HG02678 (cell line): ENCODE results near the gene DIRAS2.

ENCODE experiments used
- ATAC-seq: cut with Tn5 transposase; IDR thresholded peaks from one replicate; pipeline ENCODE4 v1.9.1; 2021; ENCODE audit warnings: mild to moderate bottlenecking, moderate library complexity; ENCODE audit not compliant: unreplicated experiment

The DIRAS2 gene

GRCh38 chr9:90613502-90613901 is 29.1 kb downstream of the DIRAS2 start:
- ATAC-seq = no peak

DNA sequence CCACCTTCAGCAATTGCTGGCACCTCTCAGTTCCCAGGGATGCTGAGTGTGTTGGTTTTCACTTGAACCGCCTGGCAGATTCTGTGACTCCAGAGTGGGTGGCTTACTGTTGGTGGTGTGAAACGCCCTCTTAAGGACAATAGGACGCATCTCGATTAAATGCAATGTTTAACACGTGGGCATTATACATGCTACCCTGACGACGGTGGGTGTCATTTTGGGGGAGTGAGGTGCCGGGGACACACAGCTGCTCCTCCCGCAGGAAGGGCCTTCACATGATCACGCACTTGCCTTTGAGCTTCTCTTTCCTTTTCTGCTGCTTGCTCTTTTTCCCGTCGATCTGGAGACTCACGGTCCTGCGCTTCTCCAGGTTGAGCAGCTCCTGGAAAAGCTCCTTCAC is 29.7 kb downstream of the DIRAS2 start:
- no peak for ATAC-seq

GRCh38 chr9:90611568-90611967 is 31.1 kb downstream of the DIRAS2 start:
- no peak for ATAC-seq

GRCh38 chr9:90611121-90611520 is 31.5 kb downstream of the DIRAS2 start:
- ATAC-seq = no peak

GRCh38 chr9:90607701-90608516 is 34.7 kb downstream of the DIRAS2 start:
- no peak for ATAC-seq

GRCh38 chr9:90600029-90600428 is 42.6 kb downstream of the DIRAS2 start:
- no peak for ATAC-seq

DNA sequence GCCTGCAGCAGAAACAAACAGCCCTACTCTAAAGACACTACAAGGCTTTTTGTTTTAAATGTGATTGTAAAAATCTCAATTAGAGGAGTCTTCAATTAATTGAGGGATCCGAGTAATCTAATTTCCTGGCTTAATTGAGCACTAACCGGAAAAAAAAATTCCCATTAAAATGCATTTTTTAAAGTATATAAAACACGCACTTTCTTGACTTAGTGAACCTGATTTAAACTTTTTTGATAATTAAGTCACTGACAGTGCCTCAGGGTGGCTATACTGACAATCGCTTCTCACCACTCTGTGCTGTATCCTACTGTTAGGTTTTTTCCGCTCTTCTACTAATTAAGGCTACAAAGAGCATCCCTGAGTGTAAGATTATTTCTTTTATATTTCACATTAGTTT is 44.4 kb downstream of the DIRAS2 start:
- no peak for ATAC-seq

DNA sequence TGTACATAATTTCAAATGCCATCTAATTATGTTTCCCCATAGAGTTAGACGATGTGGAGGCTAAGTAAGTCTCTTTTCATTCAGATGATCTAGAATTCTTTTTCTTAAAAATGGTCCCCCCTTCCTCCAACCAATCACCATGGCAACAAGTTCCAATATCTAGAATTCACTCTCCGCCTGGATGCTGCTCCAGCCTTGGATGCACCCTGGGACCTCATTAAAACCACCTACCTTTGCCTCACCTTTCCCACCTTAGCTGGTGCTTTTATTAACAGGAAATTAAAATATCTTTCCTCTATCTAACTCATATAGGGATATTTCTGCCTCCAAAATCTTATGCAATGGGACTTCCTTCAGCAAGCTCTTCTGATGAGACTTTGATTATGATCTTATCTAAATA is 49.0 kb downstream of the DIRAS2 start:
- no peak for ATAC-seq

DNA sequence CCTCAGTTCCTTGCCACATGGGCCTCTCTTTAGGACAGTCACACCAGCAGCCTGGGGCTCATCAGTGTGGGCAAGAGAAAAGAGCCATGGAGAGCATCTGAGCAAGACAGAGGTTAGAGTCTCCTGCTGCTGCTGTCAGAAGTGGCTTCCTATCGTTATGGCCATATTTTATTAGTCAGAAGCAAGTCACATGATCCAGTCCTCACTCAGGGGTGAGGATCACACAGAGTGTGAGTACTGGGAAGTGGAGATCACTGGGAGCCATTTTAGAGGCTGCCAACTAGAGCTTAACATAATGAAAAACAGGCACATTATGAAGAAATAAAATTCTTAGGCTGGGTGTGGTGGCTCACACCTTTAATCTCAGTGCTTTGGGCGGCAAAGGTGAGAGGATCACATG is 62.0 kb downstream of the DIRAS2 start:
- ATAC-seq = no peak

DNA sequence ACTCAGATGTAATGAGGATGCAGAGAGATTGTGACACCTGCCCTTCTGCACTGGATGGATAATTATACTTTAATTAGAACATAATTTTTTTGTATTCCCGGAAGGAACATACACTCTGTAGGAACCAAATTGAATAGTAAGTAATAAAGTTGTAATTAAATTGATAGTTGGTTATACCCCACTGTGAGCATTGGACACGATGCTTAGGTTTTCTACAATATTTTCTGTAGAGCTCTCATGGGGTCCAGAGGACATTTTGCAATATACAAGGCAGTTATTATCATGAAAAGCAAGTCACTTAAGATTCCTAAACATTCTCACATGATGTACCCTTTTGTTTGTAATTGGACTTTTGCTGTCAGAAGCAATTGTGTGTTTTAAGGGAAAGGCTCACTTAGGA is 63.4 kb downstream of the DIRAS2 start:
- ATAC-seq = no peak

- no peak for ATAC-seq
Measured at GRCh38 chr9:90578126-90578815, 64.4 kb downstream of the DIRAS2 start.

- no peak for ATAC-seq
Measured at GRCh38 chr9:90569511-90569910, 73.1 kb downstream of the DIRAS2 start.

DNA sequence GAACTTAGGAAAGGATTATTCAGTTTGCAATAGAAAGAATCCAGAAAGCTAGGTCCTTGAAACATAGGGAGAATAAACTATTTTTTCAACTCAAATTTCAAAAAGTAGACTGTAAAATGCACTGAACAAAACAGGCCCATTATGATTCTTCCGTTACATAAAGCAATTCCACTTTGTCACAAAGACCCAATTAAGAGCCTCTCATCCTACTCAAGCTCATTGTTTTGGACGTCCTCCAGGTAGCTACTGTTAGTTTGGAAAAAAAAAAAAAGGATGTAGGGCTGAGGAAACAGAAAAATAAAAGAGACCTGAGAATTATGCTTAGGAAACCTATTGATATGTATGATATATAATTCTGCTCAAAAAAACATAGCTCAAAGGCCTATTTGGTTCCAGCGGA is 74.0 kb downstream of the DIRAS2 start:
- no peak for ATAC-seq

DNA sequence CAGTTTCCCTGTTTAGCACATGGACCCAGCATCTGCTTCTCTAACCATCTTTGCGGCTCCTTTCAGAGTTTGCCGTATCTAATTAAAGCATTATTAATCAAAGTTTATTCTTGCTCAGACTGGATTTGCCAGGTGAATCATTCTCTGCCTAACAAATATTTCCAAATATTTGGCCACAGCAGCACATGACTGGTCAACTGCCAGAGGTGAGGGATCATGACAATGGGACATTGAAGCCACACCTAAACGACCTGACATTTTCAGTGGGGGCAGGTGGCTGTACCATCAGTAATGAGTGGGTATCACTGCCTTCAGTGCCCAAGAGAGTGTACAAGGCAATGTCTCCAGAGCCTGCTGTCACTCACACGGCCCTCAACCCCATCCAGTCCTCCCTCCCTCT is 80.4 kb downstream of the DIRAS2 start:
- no peak for ATAC-seq
